H9 (cell line): Measurements from ENCODE around the gene SRGAP3. TPM values are rescaled to one million over a fixed set of nuclear protein-coding genes. Genes with fewer than 3 reads are reported as not detected.

Experiments used
- DNase-seq: peaks from one replicate; pipeline ENCODE4 v3.0.0-alpha.2; 2017
- H2AFZ ChIP-seq: one replicate; pipeline ENCODE4 v1.6.1; 2013; ENCODE audit warnings: mild to moderate bottlenecking, low read length, control low read depth, moderate library complexity
- H2AK5ac ChIP-seq: 2 replicates; pipeline ENCODE4 v1.6.1; 2013; ENCODE audit warnings: low read length, control low read depth, mixed read lengths; ENCODE audit not compliant: insufficient read length
- H2BK120ac ChIP-seq: one replicate; pipeline ENCODE4 v1.6.1; 2013; ENCODE audit warnings: low read depth, mild to moderate bottlenecking, low read length, control low read depth, inconsistent platforms; ENCODE audit not compliant: poor library complexity, severe bottlenecking
- H2BK12ac ChIP-seq: 2 replicates; pipeline ENCODE4 v1.6.1; 2013; ENCODE audit warnings: low read length, control low read depth, mixed read lengths, low read depth; ENCODE audit not compliant: insufficient read length
- H2BK15ac ChIP-seq: 2 replicates; pipeline ENCODE4 v1.6.1; 2013; ENCODE audit warnings: low read depth, low read length, control low read depth
- H2BK20ac ChIP-seq: one replicate; pipeline ENCODE4 v1.6.1; 2013; ENCODE audit warnings: low read depth, mild to moderate bottlenecking, low read length, control low read depth, inconsistent platforms; ENCODE audit not compliant: poor library complexity, severe bottlenecking
- H2BK5ac ChIP-seq: 2 replicates; pipeline ENCODE4 v1.6.1; 2013; ENCODE audit warnings: low read length, control low read depth, mixed read lengths; ENCODE audit not compliant: insufficient read length
- H3K14ac ChIP-seq: 2 replicates; pipeline ENCODE4 v1.6.1; 2013; ENCODE audit warnings: low read length, control low read depth; ENCODE audit not compliant: insufficient read depth
- H3K18ac ChIP-seq: 2 replicates; pipeline ENCODE4 v1.6.1; 2013; ENCODE audit warnings: low read depth, mild to moderate bottlenecking, mixed read lengths, low read length, control low read depth; ENCODE audit not compliant: insufficient read length
- H3K23ac ChIP-seq: 2 replicates; pipeline ENCODE4 v1.6.1; 2013; ENCODE audit warnings: low read length, control low read depth, mixed read lengths, low read depth; ENCODE audit not compliant: insufficient read length
- H3K23me2 ChIP-seq: 2 replicates; pipeline ENCODE4 v1.6.1; 2013; ENCODE audit warnings: low read depth, mild to moderate bottlenecking, mixed read lengths, low read length, control low read depth; ENCODE audit not compliant: insufficient read length, poor library complexity, severe bottlenecking
- H3K27ac ChIP-seq: 2 replicates; pipeline ENCODE4 v1.5.1; 2013; ENCODE audit warnings: low read length, control low read depth, mixed read lengths, low read depth; ENCODE audit not compliant: insufficient read length
- H3K27me3 ChIP-seq: 2 replicates; pipeline ENCODE4 v1.6.1; 2013; ENCODE audit warnings: low read length, control low read depth, inconsistent platforms; ENCODE audit not compliant: insufficient read depth
- H3K4ac ChIP-seq: 2 replicates; pipeline ENCODE4 v1.6.1; 2013; ENCODE audit warnings: low read depth, mild to moderate bottlenecking, control low read depth, inconsistent platforms, low read length, moderate library complexity
- H3K4me1 ChIP-seq: 2 replicates; pipeline ENCODE4 v1.6.1; 2013; ENCODE audit warnings: low read length, control low read depth, inconsistent platforms; ENCODE audit not compliant: insufficient read depth
- H3K4me2 ChIP-seq: 2 replicates; pipeline ENCODE4 v1.6.1; 2013; ENCODE audit warnings: low read length, control low read depth, mixed read lengths; ENCODE audit not compliant: insufficient read length, insufficient read depth
- H3K56ac ChIP-seq: 2 replicates; pipeline ENCODE4 v1.6.1; 2013; ENCODE audit warnings: low read depth, mild to moderate bottlenecking, mixed read lengths, low read length, control low read depth; ENCODE audit not compliant: insufficient read length
- H3K79me1 ChIP-seq: 2 replicates; pipeline ENCODE4 v1.6.1; 2013; ENCODE audit warnings: low read depth, mild to moderate bottlenecking, moderate library complexity, low read length, control low read depth, inconsistent platforms; ENCODE audit not compliant: insufficient read depth, poor library complexity, severe bottlenecking
- H3K79me2 ChIP-seq: 2 replicates; pipeline ENCODE4 v1.6.1; 2013; ENCODE audit warnings: low read length, control low read depth, inconsistent platforms; ENCODE audit not compliant: insufficient read depth
- H3K9ac ChIP-seq: 2 replicates; pipeline ENCODE4 v1.6.1; 2013; ENCODE audit warnings: low read length, control low read depth, mixed read lengths; ENCODE audit not compliant: insufficient read length; ENCODE audit errors: extremely low read depth
- H3K9me3 ChIP-seq: one replicate; pipeline ENCODE4 v1.6.1; 2013; ENCODE audit warnings: low read depth, low read length, inconsistent platforms; ENCODE audit not compliant: control insufficient read depth
- H3T11ph ChIP-seq: one replicate; pipeline ENCODE4 v1.6.1; 2013; ENCODE audit warnings: mild to moderate bottlenecking, low read length, control low read depth, inconsistent platforms
- H4K20me1 ChIP-seq: one replicate; pipeline ENCODE4 v1.6.1; 2013; ENCODE audit not compliant: control insufficient read depth, insufficient read length, insufficient read depth
- H4K5ac ChIP-seq: 2 replicates; pipeline ENCODE4 v1.6.1; 2013; ENCODE audit warnings: low read depth, mild to moderate bottlenecking, mixed read lengths, low read length, control low read depth; ENCODE audit not compliant: insufficient read length
- H4K8ac ChIP-seq: replicated peaks from 2 replicates; pipeline ENCODE4 v1.6.1; 2013; ENCODE audit warnings: low read length, control low read depth, mixed read lengths, low read depth; ENCODE audit not compliant: insufficient read length
- H4K91ac ChIP-seq: 2 replicates; pipeline ENCODE4 v1.6.1; 2013; ENCODE audit warnings: low read depth, mild to moderate bottlenecking, moderate library complexity, mixed read lengths, low read length, control low read depth; ENCODE audit not compliant: insufficient read length
- H3K27ac Mint-ChIP-seq, 3 experiments: 2 replicates in 2 of 3; 3 replicates in 1 of 3; pipeline ENCODE4 v1.8.0; 2020 to 2021; ENCODE audit warnings: mixed read lengths in 3 of 3, mild to moderate bottlenecking in 1 of 3, moderate library complexity in 1 of 3
- H3K27me3 Mint-ChIP-seq: 2 replicates; pipeline ENCODE4 v1.8.0; 2021; ENCODE audit warnings: low read depth, mild to moderate bottlenecking, moderate library complexity, mixed read lengths
- H3K36me3 Mint-ChIP-seq, 3 experiments: 2 replicates in 2 of 3; 3 replicates in 1 of 3; pipeline ENCODE4 v1.8.0; 2020 to 2021; ENCODE audit warnings: low read depth in 3 of 3, mixed read lengths in 3 of 3; ENCODE audit not compliant: insufficient read depth in 1 of 3
- H3K4me1 Mint-ChIP-seq, 2 experiments: 2 replicates each; pipeline ENCODE4 v1.8.0; 2020; ENCODE audit warnings: mixed read lengths in 2 of 2
- H3K4me3 Mint-ChIP-seq, 2 experiments: 2 replicates in 1 of 2; 3 replicates in 1 of 2; pipeline ENCODE4 v1.8.0; 2020 to 2021; ENCODE audit warnings: mild to moderate bottlenecking in 2 of 2, mixed read lengths in 2 of 2, moderate library complexity in 1 of 2
- H3K9me3 Mint-ChIP-seq, 2 experiments: 2 replicates in 1 of 2; 3 replicates in 1 of 2; pipeline ENCODE4 v1.8.0; 2020; ENCODE audit warnings: mild to moderate bottlenecking in 2 of 2, mixed read lengths in 2 of 2, moderate library complexity in 1 of 2
- CTCF ChIP-seq: fragments of 200-600 bp; sonication (generic); conservative IDR thresholded peaks from 3 replicates; pipeline ENCODE4 v1.8.0; 2021; ENCODE audit warnings: antibody characterized with exemption, mild to moderate bottlenecking
- WGBS: extraction: QIAGEN DNeasy Blood & Tissue Kit; methylation state at CpG from one replicate; pipeline ENCODE4 v1.1.7; 2013; ENCODE audit warnings: missing lambda C conversion rate, low lambda C conversion rate, mixed read lengths; ENCODE audit not compliant: insufficient read length; ENCODE audit errors: extremely low coverage; 5-methylcytosine and 5-hydroxymethylcytosine counted together
- total RNA-seq: library from RNA; stranded (reverse); gene quantifications from 2 replicates; pipeline ENCODE4 v1.2.1, GENCODE V29; 2021

The SRGAP3 gene
- total RNA-seq, 1 experiment from 2014 or later: 3.4 TPM

- H4K20me1 ChIP-seq: no peaks in the 10 kb centered on the region
- H3K9ac ChIP-seq: no peak overlapping the region
- WGBS: no CpG with 5 or more reads among the region's 6 CpGs
- no peak for TF ChIP-seq CTCF
- H3K4me1 Mint-ChIP-seq: no peaks in the 10 kb centered on the region
- no peaks in the 10 kb centered on the region for H3K9me3 Mint-ChIP-seq
- no peak overlapping the region for H2BK15ac ChIP-seq
- H3K27me3 ChIP-seq: no peaks in the 10 kb centered on the region
- no peak overlapping the region for H3K4me2 ChIP-seq
- no peak overlapping the region for H2BK20ac ChIP-seq
- no peaks in the 10 kb centered on the region for H3K4me1 ChIP-seq
- no peak overlapping the region for H4K5ac ChIP-seq
- H3K27me3 Mint-ChIP-seq: peaks cover 8% of the 10 kb centered on the region
- H3K56ac ChIP-seq: no peak overlapping the region
- no peak overlapping the region for H2BK12ac ChIP-seq
- no peak overlapping the region for H3K4ac ChIP-seq
- no peak overlapping the region for H3K14ac ChIP-seq
- H3K23ac ChIP-seq: no peak overlapping the region
- H3K9me3 ChIP-seq: no peaks in the 10 kb centered on the region
- H3K79me2 ChIP-seq: no peaks in the 10 kb centered on the region
- no peaks in the 10 kb centered on the region for H3K79me1 ChIP-seq
- no peaks in the 10 kb centered on the region for H3K36me3 Mint-ChIP-seq
- H3K18ac ChIP-seq: no peak overlapping the region
- no peak overlapping the region for H3T11ph ChIP-seq
- H4K91ac ChIP-seq: no peak overlapping the region
- H3K27ac ChIP-seq: no peak overlapping the region
- no peak overlapping the region for H4K8ac ChIP-seq
- no peak overlapping the region for H2AK5ac ChIP-seq
- no peak overlapping the region for H2AFZ ChIP-seq
- H2BK120ac ChIP-seq: no peak overlapping the region
- no peak overlapping the region for H3K4me3 Mint-ChIP-seq
- no peaks in the 10 kb centered on the region for H3K23me2 ChIP-seq
- DNase-seq: no peak
- no peak overlapping the region for H3K27ac Mint-ChIP-seq
- H2BK5ac ChIP-seq: no peak overlapping the region
These were observed 22.5 kb upstream of the SRGAP3 start for GRCh38 chr3:9271903-9272302.
